NOMO-1 treated with dmso at 0.1 percent for 144 hours (cell line): ENCODE data around the gene SLC39A6.
"Not testable (repeated sequence)": the region's sequence is repeated elsewhere in the genome, so short reads cannot be mapped to it uniquely, and the experiment has no call there.

Experiments used
- DNase-seq: peaks from one replicate; lab custom pipeline; 2025; ENCODE audit not compliant: unreplicated experiment; lab: John Stamatoyannopoulos, UW

SLC39A6 gene

GRCh38 chr18:36104749-36105148 is 24.4 kb downstream of the SLC39A6 start:
- no peak for DNase-seq

- DNase-seq: no peak
Observed at GRCh38 chr18:36101943-36102342, 27.2 kb downstream of the SLC39A6 start.

GRCh38 chr18:36099311-36099710 is 29.8 kb downstream of the SLC39A6 start:
- no peak for DNase-seq

- DNase-seq: no peak
Observed at GRCh38 chr18:36096955-36097354, 32.2 kb downstream of the SLC39A6 start.

GRCh38 chr18:36095936-36096519 is 33.1 kb downstream of the SLC39A6 start:
- DNase-seq: peak; percentile 18

- DNase-seq: no peak
Observed at GRCh38 chr18:36094431-36094830, 34.7 kb downstream of the SLC39A6 start.

GRCh38 chr18:36092116-36092515 is 37.0 kb downstream of the SLC39A6 start:
- DNase-seq: not testable (repeated sequence)

- DNase-seq: no peak
Observed at GRCh38 chr18:36089001-36089400, 40.1 kb downstream of the SLC39A6 start.

GRCh38 chr18:36088256-36088655 is 40.9 kb downstream of the SLC39A6 start:
- no peak for DNase-seq

- DNase-seq: no peak
Observed at GRCh38 chr18:36086186-36086585, 43.0 kb downstream of the SLC39A6 start.

GRCh38 chr18:36085195-36085594 is 43.9 kb downstream of the SLC39A6 start:
- no peak for DNase-seq

- no peak for DNase-seq
Observed at GRCh38 chr18:36083729-36084128, 45.4 kb downstream of the SLC39A6 start.

GRCh38 chr18:36081118-36081517 is 48.0 kb downstream of the SLC39A6 start:
- DNase-seq: not testable (repeated sequence)

- DNase-seq: no peak
Observed at GRCh38 chr18:36078751-36079529, 50.2 kb downstream of the SLC39A6 start.

- not testable (repeated sequence) for DNase-seq
Observed at GRCh38 chr18:36077764-36078163, 51.4 kb downstream of the SLC39A6 start.

- no peak for DNase-seq
Observed at GRCh38 chr18:36075862-36076587, 53.1 kb downstream of the SLC39A6 start.

- no peak for DNase-seq
Observed at GRCh38 chr18:36074435-36074834, 54.7 kb downstream of the SLC39A6 start.

GRCh38 chr18:36073676-36074075 is 55.5 kb downstream of the SLC39A6 start:
- no peak for DNase-seq

- DNase-seq: not testable (repeated sequence)
Observed at GRCh38 chr18:36072406-36072805, 56.7 kb downstream of the SLC39A6 start.

- peak; percentile 89 for DNase-seq
Observed at GRCh38 chr18:36067055-36067957, 61.8 kb downstream of the SLC39A6 start, which contains the start of gene RPRD1A. Gene RPRD1A (minus strand): TSS chr18:36067559. CDS start chr18:36067404, 155 bp downstream.

- no peak for DNase-seq
Observed at GRCh38 chr18:36066686-36067054, 62.5 kb downstream of the SLC39A6 start.
